Stimulated activated CD8-positive, alpha-beta memory T cell treated with anti-CD3 and anti-CD28 coated beads, Interleukin-7, amount 100 ng/mL, for 1 hour (primary cell): ENCODE measurements around the gene SLC16A6.
A peak's percentile ranks its signal among the peaks of the same experiment; 100 is the strongest.
"Not testable (repeated sequence)": the region's sequence is repeated elsewhere in the genome, so short reads cannot be mapped to it uniquely, and the experiment has no call there.

Experiments
- DNase-seq, 2 donors: peaks; one replicate each; pipeline ENCODE4 v3.0.0-alpha.2; 2020; ENCODE audit warnings: low read depth in 2 of 2

SLC16A6 gene

GRCh38 chr17:68290268-68290954, 516 bp downstream of the SLC16A6 start:
- DNase-seq, result peak; percentile 18 to 34

GRCh38 chr17:68289936-68290267, 1.0 kb downstream of the SLC16A6 start:
- no peak for DNase-seq

- no peak for DNase-seq
These were observed 1.5 kb downstream of the SLC16A6 start for GRCh38 chr17:68289473-68289872.

GRCh38 chr17:68288804-68289203, 2.1 kb downstream of the SLC16A6 start:
- DNase-seq, result no peak

- no peak for DNase-seq
These were observed 2.6 kb downstream of the SLC16A6 start for GRCh38 chr17:68288375-68288774.

GRCh38 chr17:68281965-68282364, 9.0 kb downstream of the SLC16A6 start:
- DNase-seq, result not testable (repeated sequence)

- no peak for DNase-seq
These were observed 13.1 kb downstream of the SLC16A6 start for GRCh38 chr17:68277807-68278206.

GRCh38 chr17:68276339-68276738, 14.6 kb downstream of the SLC16A6 start:
- not testable (repeated sequence) for DNase-seq

- DNase-seq, result no peak
These were observed 17.2 kb downstream of the SLC16A6 start for GRCh38 chr17:68273722-68274121.

GRCh38 chr17:68265833-68266232, 25.1 kb downstream of the SLC16A6 start:
- DNase-seq, result not testable (repeated sequence)

- not testable (repeated sequence) for DNase-seq
These were observed 27.7 kb downstream of the SLC16A6 start for GRCh38 chr17:68263101-68263681.

- DNase-seq, result not testable (repeated sequence)
These were observed 28.5 kb downstream of the SLC16A6 start for GRCh38 chr17:68262467-68262866.

- DNase-seq, result no peak
These were observed 30.7 kb downstream of the SLC16A6 start for GRCh38 chr17:68260051-68260762.

GRCh38 chr17:68259648-68259951, 31.3 kb downstream of the SLC16A6 start:
- not testable (repeated sequence) for DNase-seq

- peak; percentile 45 to 49 for DNase-seq
These were observed 31.9 kb downstream of the SLC16A6 start for GRCh38 chr17:68258890-68259647.

GRCh38 chr17:68257934-68258333, 33.0 kb downstream of the SLC16A6 start:
- no peak for DNase-seq

GRCh38 chr17:68256701-68257100, 34.2 kb downstream of the SLC16A6 start:
- not testable (repeated sequence) for DNase-seq

- DNase-seq, result no peak
These were observed 35.0 kb downstream of the SLC16A6 start for GRCh38 chr17:68255731-68256538.

- no peak for DNase-seq
These were observed 35.8 kb downstream of the SLC16A6 start for GRCh38 chr17:68255151-68255550.

GRCh38 chr17:68253426-68253825, 37.5 kb downstream of the SLC16A6 start:
- DNase-seq, result not testable (repeated sequence)

GRCh38 chr17:68249354-68249765, 41.6 kb downstream of the SLC16A6 start:
- DNase-seq, result no peak

GRCh38 chr17:68248891-68249290, 42.0 kb downstream of the SLC16A6 start:
- no peak for DNase-seq
